ENCODE results near the gene ZMYND19.

GRCh38 chr9:137588891-137589290 is 1.4 kb downstream of the ZMYND19 start:
- no peak for TF ChIP-seq CTCF (IDR thresholded peaks at IDR 0.05)
- no peak for TF ChIP-seq POLR2A (IDR thresholded peaks at IDR 0.05)
